ENCODE data around the gene POU1F1.
A peak's percentile ranks its signal among the peaks of the same experiment; 100 is the strongest.

DNA sequence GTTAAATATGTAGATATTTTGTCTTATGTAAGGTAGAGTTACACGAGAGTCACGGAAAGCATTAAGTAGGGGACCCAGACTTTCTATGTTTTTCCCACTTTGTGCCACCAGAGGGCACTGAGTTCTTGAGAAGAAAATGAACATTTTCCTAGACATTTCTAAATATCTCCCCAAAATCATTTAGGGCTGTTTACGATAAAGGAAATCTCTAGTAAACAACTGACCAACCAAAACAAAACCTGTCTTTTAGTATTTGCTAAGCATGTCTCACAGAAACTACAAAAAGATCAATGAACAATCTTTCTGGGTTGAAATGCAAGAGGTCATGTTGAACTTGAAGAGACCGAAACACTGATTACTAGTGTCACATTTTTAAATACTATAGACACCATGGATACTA is 16.1 kb downstream of the POU1F1 start:
- TF ChIP-seq, protein P1, sequence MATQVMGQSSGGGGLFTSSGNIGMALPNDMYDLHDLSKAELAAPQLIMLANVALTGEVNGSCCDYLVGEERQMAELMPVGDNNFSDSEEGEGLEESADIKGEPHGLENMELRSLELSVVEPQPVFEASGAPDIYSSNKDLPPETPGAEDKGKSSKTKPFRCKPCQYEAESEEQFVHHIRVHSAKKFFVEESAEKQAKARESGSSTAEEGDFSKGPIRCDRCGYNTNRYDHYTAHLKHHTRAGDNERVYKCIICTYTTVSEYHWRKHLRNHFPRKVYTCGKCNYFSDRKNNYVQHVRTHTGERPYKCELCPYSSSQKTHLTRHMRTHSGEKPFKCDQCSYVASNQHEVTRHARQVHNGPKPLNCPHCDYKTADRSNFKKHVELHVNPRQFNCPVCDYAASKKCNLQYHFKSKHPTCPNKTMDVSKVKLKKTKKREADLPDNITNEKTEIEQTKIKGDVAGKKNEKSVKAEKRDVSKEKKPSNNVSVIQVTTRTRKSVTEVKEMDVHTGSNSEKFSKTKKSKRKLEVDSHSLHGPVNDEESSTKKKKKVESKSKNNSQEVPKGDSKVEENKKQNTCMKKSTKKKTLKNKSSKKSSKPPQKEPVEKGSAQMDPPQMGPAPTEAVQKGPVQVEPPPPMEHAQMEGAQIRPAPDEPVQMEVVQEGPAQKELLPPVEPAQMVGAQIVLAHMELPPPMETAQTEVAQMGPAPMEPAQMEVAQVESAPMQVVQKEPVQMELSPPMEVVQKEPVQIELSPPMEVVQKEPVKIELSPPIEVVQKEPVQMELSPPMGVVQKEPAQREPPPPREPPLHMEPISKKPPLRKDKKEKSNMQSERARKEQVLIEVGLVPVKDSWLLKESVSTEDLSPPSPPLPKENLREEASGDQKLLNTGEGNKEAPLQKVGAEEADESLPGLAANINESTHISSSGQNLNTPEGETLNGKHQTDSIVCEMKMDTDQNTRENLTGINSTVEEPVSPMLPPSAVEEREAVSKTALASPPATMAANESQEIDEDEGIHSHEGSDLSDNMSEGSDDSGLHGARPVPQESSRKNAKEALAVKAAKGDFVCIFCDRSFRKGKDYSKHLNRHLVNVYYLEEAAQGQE (IDR thresholded peaks at IDR 0.05; ENCODE audit: low read depth, low read length): no peak
- peak; percentile 40 for TF ChIP-seq RAD21 (IDR thresholded peaks at IDR 0.05; ENCODE audit: low read length)
- TF ChIP-seq JUND (IDR thresholded peaks at IDR 0.05): no peak
- TF ChIP-seq, protein P2, sequence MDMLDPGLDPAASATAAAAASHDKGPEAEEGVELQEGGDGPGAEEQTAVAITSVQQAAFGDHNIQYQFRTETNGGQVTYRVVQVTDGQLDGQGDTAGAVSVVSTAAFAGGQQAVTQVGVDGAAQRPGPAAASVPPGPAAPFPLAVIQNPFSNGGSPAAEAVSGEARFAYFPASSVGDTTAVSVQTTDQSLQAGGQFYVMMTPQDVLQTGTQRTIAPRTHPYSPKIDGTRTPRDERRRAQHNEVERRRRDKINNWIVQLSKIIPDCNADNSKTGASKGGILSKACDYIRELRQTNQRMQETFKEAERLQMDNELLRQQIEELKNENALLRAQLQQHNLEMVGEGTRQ (IDR thresholded peaks at IDR 0.05; ENCODE audit: borderline replicate concordance, low read depth, low read length): no peak
- TF ChIP-seq SMC3 (IDR thresholded peaks at IDR 0.05; ENCODE audit: low read depth, low read length): peak; percentile 21; the same call in 1 of the 2 replicates
- TF ChIP-seq EZH2phosphoT487 (IDR thresholded peaks at IDR 0.05; ENCODE audit: borderline replicate concordance, low read depth): no peak
- TF ChIP-seq, protein P3, sequence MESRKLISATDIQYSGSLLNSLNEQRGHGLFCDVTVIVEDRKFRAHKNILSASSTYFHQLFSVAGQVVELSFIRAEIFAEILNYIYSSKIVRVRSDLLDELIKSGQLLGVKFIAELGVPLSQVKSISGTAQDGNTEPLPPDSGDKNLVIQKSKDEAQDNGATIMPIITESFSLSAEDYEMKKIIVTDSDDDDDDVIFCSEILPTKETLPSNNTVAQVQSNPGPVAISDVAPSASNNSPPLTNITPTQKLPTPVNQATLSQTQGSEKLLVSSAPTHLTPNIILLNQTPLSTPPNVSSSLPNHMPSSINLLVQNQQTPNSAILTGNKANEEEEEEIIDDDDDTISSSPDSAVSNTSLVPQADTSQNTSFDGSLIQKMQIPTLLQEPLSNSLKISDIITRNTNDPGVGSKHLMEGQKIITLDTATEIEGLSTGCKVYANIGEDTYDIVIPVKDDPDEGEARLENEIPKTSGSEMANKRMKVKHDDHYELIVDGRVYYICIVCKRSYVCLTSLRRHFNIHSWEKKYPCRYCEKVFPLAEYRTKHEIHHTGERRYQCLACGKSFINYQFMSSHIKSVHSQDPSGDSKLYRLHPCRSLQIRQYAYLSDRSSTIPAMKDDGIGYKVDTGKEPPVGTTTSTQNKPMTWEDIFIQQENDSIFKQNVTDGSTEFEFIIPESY (IDR thresholded peaks at IDR 0.05; ENCODE audit: borderline replicate concordance, low read depth): no peak
- no peak for TF ChIP-seq GATA2 (CRISPR knock-in tag; IDR thresholded peaks at IDR 0.05)
- no peak for TF ChIP-seq FOXM1 (IDR thresholded peaks at IDR 0.05; ENCODE audit: low read depth)
- TF ChIP-seq, protein P4, sequence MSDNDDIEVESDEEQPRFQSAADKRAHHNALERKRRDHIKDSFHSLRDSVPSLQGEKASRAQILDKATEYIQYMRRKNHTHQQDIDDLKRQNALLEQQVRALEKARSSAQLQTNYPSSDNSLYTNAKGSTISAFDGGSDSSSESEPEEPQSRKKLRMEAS (IDR thresholded peaks at IDR 0.05; ENCODE audit: low read depth): no peak
- TF ChIP-seq, protein P5, sequence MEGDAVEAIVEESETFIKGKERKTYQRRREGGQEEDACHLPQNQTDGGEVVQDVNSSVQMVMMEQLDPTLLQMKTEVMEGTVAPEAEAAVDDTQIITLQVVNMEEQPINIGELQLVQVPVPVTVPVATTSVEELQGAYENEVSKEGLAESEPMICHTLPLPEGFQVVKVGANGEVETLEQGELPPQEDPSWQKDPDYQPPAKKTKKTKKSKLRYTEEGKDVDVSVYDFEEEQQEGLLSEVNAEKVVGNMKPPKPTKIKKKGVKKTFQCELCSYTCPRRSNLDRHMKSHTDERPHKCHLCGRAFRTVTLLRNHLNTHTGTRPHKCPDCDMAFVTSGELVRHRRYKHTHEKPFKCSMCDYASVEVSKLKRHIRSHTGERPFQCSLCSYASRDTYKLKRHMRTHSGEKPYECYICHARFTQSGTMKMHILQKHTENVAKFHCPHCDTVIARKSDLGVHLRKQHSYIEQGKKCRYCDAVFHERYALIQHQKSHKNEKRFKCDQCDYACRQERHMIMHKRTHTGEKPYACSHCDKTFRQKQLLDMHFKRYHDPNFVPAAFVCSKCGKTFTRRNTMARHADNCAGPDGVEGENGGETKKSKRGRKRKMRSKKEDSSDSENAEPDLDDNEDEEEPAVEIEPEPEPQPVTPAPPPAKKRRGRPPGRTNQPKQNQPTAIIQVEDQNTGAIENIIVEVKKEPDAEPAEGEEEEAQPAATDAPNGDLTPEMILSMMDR (IDR thresholded peaks at IDR 0.05): peak; percentile 80
- TF ChIP-seq POLR2AphosphoS5 (IDR thresholded peaks at IDR 0.05; ENCODE audit: low read depth, low read length): no peak
- TF ChIP-seq NFIC (IDR thresholded peaks at IDR 0.05; ENCODE audit: borderline replicate concordance): no peak
- no peak for TF ChIP-seq GABPA (IDR thresholded peaks at IDR 0.05; ENCODE audit: low read depth)

Measured in SK-N-SH (cell line).